ENCODE data around the gene DIAPH2.
"Not testable (repeated sequence)": the region's sequence is repeated elsewhere in the genome, so short reads cannot be mapped to it uniquely, and the experiment has no call there.

The DIAPH2 gene

GRCh38 chrX:96846841-96847240 is 162.2 kb downstream of the DIAPH2 start:
- TF ChIP-seq BACH2 (CRISPR knock-in tag; IDR thresholded peaks at IDR 0.05; ENCODE audit: borderline replicate concordance) (no peak), SNAI2 (CRISPR knock-in tag; IDR thresholded peaks at IDR 0.05) (no peak), ARNTL (CRISPR knock-in tag; IDR thresholded peaks at IDR 0.05; ENCODE audit: borderline replicate concordance, low read depth) (no peak), CSDC2 (CRISPR knock-in tag; IDR thresholded peaks at IDR 0.05) (no peak), GLIS3 (CRISPR knock-in tag; IDR thresholded peaks at IDR 0.05) (no peak), ZNF565 (CRISPR knock-in tag; conservative IDR thresholded peaks at IDR 0.05; ENCODE audit: low read depth) (no peak), TSHZ2 (CRISPR knock-in tag; IDR thresholded peaks at IDR 0.05) (no peak), TCF4 (CRISPR knock-in tag; IDR thresholded peaks at IDR 0.05; ENCODE audit: borderline replicate concordance) (no peak), ZFP30 (CRISPR knock-in tag; IDR thresholded peaks at IDR 0.05) (no peak), OSR1 (CRISPR knock-in tag; IDR thresholded peaks at IDR 0.05) (no peak)
- TF ChIP-seq, protein P1, sequence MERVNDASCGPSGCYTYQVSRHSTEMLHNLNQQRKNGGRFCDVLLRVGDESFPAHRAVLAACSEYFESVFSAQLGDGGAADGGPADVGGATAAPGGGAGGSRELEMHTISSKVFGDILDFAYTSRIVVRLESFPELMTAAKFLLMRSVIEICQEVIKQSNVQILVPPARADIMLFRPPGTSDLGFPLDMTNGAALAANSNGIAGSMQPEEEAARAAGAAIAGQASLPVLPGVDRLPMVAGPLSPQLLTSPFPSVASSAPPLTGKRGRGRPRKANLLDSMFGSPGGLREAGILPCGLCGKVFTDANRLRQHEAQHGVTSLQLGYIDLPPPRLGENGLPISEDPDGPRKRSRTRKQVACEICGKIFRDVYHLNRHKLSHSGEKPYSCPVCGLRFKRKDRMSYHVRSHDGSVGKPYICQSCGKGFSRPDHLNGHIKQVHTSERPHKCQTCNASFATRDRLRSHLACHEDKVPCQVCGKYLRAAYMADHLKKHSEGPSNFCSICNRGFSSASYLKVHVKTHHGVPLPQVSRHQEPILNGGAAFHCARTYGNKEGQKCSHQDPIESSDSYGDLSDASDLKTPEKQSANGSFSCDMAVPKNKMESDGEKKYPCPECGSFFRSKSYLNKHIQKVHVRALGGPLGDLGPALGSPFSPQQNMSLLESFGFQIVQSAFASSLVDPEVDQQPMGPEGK (CRISPR knock-in tag; IDR thresholded peaks at IDR 0.05; ENCODE audit: borderline replicate concordance) = no peak
- TF ChIP-seq, protein P2, sequence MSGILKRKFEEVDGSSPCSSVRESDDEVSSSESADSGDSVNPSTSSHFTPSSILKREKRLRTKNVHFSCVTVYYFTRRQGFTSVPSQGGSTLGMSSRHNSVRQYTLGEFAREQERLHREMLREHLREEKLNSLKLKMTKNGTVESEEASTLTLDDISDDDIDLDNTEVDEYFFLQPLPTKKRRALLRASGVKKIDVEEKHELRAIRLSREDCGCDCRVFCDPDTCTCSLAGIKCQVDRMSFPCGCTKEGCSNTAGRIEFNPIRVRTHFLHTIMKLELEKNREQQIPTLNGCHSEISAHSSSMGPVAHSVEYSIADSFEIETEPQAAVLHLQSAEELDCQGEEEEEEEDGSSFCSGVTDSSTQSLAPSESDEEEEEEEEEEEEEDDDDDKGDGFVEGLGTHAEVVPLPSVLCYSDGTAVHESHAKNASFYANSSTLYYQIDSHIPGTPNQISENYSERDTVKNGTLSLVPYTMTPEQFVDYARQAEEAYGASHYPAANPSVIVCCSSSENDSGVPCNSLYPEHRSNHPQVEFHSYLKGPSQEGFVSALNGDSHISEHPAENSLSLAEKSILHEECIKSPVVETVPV (CRISPR knock-in tag; IDR thresholded peaks at IDR 0.05) = no peak
- ATAC-seq = no peak

DNA sequence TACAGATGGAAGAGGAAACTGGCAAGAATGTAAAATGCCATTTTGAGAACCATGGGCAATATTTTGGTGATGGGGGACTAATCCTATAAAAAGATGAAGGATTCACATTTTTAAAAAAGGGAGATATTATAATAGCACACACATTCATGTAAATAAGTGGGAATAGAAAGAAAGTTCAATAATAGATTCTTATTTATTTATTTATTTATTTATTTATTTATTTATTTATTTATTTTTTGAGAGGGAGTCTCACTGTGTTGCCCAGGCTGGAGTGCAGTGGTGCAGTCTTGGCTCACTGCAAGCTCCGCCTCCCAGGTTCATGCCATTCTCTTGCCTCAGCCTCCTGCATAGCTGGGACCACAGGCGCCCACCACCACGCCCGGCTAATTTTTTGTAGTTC is 174.8 kb downstream of the DIAPH2 start:
- not testable (repeated sequence) for ATAC-seq

GRCh38 chrX:96861218-96861617 is 176.6 kb downstream of the DIAPH2 start:
- no peak for ATAC-seq
- TF ChIP-seq BACH2 (CRISPR knock-in tag; IDR thresholded peaks at IDR 0.05; ENCODE audit: borderline replicate concordance) (no peak), RARB (CRISPR knock-in tag; IDR thresholded peaks at IDR 0.05) (no peak), ESRRG (CRISPR knock-in tag; IDR thresholded peaks at IDR 0.05) (no peak), TOX (CRISPR knock-in tag; IDR thresholded peaks at IDR 0.05; ENCODE audit: borderline replicate concordance) (no peak), ZFP3 (CRISPR knock-in tag; IDR thresholded peaks at IDR 0.05) (no peak), ZNF8 (CRISPR knock-in tag; IDR thresholded peaks at IDR 0.05) (no peak), ZNF565 (CRISPR knock-in tag; conservative IDR thresholded peaks at IDR 0.05; ENCODE audit: low read depth) (no peak), GLIS3 (CRISPR knock-in tag; IDR thresholded peaks at IDR 0.05) (no peak), PPARA (CRISPR knock-in tag; IDR thresholded peaks at IDR 0.05; ENCODE audit: borderline replicate concordance) (no peak), OSR1 (CRISPR knock-in tag; IDR thresholded peaks at IDR 0.05) (no peak), ISL1 (CRISPR knock-in tag; IDR thresholded peaks at IDR 0.05) (no peak), TCF4 (CRISPR knock-in tag; IDR thresholded peaks at IDR 0.05; ENCODE audit: borderline replicate concordance) (no peak), ZFP30 (CRISPR knock-in tag; IDR thresholded peaks at IDR 0.05) (no peak), POU6F1 (CRISPR knock-in tag; IDR thresholded peaks at IDR 0.05; ENCODE audit: borderline replicate concordance, low read depth) (no peak), ZNF70 (CRISPR knock-in tag; IDR thresholded peaks at IDR 0.05) (no peak)
- TF ChIP-seq, protein P2 (CRISPR knock-in tag; IDR thresholded peaks at IDR 0.05) = no peak
- TF ChIP-seq, protein P1 (CRISPR knock-in tag; IDR thresholded peaks at IDR 0.05; ENCODE audit: borderline replicate concordance) = no peak
